Ureter (tissue), 1 donor: ENCODE data around the gene EFNA5. TPM values are rescaled to one million over a fixed set of nuclear protein-coding genes. Genes with fewer than 3 reads are reported as not detected.
"Not testable (repeated sequence)": the region's sequence is repeated elsewhere in the genome, so short reads cannot be mapped to it uniquely, and the experiment has no call there.

Source experiments
- DNase-seq: peaks from one replicate; pipeline ENCODE4 v3.0.0-alpha.2; 2020; ENCODE audit warnings: low spot score
- total RNA-seq: library from RNA; stranded (reverse); gene quantifications from one replicate; pipeline ENCODE4 v1.2.4, GENCODE V29; 2023
- donor health status: DM: yes; HTN: yes; CAD: no.

Gene EFNA5
- total RNA-seq, 1 donor from 2014 or later: 60.4 TPM

DNA sequence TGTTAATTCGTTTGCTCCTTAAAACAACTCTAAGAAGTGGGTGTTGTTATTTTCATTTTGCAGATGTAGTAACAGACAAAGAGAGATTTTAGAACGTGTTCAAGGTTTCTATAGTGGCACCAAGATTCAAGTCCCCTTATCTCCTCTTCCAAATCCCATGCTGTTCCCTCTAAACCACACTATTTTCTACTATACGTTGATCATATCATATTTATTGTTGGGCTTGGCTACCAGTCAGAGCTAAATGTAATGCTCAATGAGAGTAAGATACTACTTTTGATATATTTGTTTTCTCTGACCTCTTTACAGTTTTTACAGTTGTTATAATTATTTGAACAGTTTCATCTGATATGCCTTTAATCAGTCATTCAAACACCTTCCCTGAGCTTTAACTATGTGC is 212.9 kb downstream of the EFNA5 start:
- DNase-seq: no peak

DNA sequence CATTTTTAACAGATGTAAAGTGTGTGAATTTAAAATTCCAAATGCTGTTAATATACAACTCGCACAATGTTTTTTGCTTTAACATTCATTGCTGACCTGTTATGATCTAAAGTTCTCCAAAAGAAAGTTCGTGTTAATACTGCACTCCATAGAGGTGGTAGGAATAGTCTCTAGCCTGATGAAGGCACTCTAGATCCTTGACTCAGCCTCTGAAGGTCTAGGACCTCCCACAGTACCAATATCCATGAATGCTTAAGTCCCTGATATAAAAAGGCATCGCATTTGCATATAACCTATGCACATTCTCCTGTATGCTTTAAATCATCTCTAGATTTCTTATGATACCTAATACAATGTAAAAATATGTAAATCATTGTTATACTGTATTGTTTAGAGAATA is 213.6 kb downstream of the EFNA5 start:
- DNase-seq: no peak

DNA sequence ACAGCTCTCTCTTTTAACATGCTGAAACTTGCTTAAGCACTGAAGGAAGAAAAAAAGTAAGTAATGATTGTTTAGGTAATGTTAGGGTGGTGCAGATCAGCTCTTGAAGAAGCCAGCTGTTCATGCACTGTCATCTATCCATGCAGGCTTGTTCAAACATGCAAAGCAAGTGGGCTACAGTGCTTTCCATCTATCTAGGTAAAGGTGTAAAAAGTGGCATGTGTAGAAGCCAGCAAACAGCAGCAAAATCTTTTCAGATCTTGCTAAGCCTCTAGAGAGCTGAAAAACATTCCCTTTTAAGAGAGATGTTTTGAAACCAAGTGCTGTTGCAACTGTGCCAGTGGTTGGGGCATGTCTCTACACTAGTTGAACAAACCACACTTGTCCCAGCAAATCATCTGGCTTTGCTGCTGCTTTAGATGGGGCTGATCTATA is 214.4 kb downstream of the EFNA5 start:
- no peak for DNase-seq

DNA sequence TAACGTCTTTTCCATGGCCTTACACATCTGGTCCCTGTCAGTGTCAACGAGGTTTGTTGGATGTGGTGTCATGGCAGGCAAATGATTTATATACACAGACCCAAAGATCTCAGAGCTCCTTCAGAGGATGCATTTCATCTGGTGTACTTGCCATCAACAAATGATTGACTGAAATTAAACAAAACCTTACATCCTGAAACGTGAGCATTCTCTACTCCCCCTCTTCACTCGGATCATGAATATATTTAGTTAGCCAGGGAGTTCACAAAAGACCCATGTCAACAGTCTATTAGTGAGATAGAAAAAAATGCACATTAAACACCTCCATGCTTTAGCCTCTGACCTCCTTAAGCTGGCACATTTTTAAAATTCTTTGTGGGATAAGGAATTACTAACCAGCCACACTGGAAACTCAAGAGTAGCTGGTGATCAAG is 215.6 kb downstream of the EFNA5 start:
- DNase-seq: no peak

DNA sequence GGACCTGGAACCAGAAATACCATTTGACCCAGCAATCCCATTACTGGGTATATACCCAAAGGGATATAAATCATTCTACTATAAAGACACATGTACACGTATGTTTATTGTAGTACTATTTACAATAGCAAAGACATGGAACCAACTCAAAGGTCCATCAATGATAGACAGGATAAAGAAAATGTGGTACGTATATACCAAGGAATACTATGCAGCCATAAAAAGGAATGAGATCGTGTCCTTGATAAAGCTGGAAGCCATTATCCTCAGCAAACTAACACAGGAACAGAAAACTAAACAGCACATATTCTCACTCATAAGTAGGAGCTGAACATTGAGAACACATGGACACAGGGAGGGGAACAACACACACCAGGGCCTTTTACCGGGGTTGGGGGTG is 218.9 kb downstream of the EFNA5 start:
- DNase-seq: not testable (repeated sequence)

DNA sequence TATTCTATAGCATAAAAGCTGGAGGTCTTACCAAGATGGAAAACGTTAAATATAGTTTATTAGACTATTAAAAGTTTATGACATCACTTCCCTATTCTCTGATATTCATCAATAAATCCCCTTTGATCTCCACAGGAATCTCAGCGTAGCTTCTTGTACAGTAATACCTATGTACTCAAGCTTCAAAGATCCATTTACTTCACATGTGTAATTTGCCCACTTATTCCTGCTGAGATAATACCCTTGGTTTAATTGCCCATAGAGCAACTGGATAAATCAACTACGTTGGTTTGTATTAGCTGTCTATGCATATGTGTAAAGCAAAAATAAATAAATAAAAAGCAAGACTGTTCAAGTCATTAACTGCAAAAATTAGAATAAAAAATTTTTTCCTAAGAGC is 219.7 kb downstream of the EFNA5 start:
- no peak for DNase-seq

DNA sequence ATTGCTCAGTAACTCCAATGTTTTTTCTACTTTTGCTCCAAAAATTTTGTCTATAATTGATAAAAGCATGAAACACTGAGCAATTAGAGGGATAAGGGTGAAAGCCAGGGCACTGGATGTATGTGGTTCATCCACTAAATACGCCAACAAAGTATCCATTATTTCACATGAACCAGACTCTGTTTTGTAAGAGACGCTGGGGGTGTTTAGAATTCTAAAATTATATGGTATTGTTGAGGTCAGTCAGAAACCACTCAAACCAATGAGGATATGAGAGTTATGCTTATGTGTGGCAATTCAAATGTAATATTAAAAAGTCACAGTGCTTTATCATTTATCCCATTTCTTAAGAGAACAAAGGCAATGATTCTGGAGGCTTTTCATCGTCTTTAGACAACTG is 220.2 kb downstream of the EFNA5 start:
- no peak for DNase-seq

DNA sequence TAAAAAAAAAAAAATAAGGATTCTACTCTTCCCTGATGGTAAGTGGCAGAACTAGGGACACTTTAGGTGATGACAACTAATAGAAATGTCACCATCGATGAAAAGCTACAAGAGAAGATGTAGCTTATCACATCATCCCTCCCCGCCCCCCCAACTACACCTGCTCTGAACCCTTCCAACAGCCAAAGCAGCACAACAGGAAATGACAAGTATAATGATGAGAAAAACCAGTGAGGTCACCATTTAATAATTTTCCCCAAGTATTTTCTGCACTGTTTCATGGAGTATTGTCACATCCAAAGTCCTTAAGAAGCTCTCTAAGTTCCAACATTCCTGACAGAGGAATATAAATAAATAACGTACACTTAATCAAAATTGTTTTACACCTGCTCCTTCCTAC is 221.4 kb downstream of the EFNA5 start:
- no peak for DNase-seq

DNA sequence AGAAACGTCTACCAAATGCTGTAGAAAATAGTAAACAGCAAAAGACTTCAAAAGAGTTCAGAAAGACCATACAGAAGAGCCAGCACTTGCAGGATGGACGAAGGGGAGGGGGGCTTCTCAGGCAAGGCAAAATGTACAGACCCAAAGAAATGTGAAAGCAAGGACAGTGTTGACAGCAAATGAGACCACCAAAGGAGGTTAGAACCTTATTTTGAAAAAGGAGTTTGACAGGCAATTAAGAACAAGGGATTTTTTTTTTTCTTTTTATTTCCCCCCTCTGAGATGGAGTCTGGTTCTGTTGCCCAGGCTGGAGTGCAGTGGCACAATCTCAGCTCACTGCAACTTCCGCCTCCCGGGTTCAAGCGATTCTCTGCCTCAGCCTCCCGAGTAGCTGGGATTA is 223.2 kb downstream of the EFNA5 start:
- DNase-seq: no peak

DNA sequence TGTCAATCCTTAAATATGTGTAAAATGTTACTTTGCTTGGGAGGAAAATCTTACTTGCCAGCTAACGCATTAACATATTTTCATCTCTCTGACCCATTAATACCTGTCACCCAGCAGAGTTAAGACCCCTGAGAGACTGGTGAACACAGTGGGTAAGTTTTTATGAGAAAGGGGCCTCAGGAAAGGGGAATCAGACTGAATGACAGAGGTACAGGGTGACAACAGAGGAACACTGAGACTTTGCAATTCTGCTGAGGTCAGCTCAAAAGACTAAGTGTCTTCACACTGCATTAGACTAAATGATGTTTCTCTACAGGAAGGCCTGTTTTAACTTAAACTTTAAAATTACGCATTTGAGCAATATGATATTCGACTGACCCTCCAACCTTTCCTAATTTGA is 223.8 kb downstream of the EFNA5 start:
- DNase-seq: no peak

DNA sequence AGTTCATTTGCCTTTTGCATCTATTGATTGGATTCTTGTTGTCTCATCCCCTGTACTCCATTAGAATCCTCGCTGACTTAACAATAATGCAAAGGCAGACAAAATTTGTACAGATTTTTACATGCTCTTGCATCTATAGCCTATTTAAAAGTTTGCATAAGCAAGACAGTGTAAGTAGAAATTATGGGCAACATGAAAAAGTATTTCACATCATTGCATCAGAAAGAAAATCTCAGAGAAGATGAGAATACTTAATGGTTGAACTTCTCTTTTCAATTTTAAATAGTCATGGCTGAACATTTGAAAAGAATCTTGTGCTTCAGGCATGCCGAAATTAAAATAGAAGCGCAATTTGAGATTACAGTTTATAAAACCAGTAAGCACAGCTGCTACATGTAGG is 226.4 kb downstream of the EFNA5 start:
- DNase-seq: no peak

DNA sequence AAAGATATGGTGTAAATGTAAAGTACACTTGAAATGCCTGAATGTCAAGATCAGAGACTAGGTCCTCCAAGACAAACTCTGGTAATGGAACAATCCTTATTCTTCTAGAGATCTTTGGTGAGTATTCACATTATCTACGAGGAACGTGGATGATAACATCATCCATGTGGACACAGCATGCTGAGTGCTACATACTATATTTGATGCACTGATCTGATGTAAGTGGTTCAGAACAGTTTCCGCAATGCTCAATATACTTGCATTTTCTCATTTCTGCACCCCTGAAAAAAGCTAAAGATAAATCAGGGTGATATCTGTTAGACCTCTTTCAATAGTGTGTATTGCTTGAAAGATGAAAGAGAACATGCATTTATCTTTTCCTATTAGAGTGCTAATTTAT is 226.8 kb downstream of the EFNA5 start:
- no peak for DNase-seq

DNA sequence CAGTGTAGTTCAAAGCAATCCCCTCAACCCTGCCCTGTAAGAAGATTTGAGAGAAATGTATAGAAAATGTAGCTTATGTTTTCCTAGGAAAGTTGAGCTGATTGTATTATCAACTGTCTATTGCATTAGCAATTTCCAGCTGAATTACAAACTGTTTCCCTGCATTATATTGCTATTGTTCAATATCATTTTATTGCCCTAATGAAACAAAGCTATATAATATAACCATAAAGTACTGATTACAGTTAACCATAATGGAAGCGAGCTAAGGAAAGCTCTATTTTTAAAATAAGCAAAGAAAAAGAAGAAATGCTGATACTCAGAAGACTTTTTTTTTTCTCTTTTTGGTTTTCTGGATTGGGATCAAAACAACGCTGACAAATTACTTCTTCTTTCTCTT is 228.3 kb downstream of the EFNA5 start:
- no peak for DNase-seq

DNA sequence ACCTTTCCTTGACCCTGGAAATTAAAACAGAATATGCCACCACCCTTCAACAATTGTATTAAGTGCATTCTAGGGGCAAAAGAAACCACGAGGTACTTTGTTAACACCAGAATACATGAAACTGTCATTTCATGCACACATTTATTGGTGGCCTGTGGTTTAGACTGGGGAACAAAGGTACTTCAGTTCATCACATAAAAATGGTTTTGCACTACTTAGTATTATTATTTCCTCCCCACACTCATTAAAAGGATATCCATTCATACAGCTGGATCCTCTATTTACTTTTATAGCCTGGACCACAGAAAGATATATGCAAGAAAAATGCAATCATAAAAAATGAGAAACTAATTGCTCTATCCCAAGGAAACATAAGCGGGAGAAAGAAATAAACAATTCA is 230.9 kb downstream of the EFNA5 start:
- DNase-seq: no peak

DNA sequence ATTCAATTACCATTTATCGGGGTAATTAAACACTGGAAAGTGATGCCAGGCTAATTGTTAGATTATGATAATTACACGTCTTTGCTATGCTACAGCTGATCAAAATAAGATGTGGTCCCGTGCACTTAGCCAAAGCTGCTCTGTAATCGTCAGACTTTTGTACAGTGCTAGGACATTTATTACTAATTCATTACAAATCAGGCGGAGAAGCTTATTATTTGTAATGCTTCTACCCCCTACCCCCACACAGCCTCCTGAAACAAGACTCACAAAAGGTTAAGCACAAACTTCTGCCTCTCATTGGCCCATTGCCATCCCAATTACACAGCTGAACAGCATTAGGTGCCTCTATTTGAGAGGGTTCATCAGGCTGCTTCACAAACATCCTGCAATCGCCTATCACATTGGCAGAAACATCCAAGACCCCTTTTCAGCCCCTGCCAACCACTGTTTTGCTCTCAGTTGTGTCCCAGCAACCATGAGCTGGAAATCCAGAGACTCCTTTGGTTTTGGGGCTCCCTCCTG is 232.7 kb downstream of the EFNA5 start:
- DNase-seq: no peak

DNA sequence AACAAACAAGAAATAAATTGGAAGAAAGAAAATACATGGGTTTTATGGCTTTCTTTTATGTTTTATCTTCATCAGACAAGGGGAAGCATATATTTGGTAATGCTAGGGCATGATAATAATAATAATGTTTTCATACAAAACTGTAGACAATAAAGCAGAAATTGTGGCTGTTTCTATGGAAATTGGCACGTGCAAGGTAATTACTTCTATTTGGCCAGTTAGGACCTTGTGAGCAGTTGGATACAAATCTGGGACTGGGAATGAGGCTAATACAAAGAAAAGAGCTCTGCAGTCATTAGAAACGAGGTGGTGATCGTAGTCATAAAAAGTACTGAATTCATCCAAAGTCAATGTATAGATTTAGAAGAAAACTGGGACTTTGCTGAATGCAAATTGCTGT is 233.6 kb downstream of the EFNA5 start:
- no peak for DNase-seq

DNA sequence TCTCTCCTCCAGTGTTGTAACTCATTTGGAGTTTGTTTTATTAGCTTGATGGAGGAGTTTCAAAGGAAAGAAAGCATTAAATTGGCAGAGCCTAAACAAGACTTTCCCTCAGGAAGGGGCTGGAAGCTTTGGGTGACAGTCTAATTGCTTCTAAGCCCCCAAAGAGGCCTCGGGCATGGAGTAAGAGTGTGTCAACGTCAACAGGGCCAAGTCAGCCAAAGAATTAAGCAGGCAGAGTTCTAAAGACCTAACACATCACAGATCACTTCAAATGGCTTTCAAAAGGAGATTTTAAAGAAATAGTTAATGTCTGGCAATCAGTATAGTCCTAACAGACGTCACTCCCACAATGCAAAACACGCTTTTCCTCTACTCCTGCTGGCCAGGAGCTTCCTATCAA is 234.5 kb downstream of the EFNA5 start:
- DNase-seq: no peak

DNA sequence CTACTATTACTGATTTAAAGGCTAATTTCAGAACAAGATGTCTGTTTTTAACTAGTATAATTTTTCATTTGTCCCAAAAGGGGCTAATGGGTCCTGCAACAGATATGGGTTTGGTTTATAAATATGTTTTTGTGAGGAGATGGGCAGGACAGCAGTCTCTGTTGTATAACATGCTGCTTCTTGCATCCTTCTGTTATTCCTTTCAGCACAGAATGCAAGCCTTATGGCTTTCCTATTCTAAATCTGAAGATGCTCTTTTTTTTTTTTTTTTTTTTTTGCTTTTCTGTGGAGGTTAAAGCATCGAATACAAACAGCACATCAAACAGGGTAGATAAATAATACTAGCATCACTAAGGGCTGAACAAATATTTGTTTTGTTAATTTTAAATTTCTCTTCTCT is 235.7 kb downstream of the EFNA5 start:
- no peak for DNase-seq

DNA sequence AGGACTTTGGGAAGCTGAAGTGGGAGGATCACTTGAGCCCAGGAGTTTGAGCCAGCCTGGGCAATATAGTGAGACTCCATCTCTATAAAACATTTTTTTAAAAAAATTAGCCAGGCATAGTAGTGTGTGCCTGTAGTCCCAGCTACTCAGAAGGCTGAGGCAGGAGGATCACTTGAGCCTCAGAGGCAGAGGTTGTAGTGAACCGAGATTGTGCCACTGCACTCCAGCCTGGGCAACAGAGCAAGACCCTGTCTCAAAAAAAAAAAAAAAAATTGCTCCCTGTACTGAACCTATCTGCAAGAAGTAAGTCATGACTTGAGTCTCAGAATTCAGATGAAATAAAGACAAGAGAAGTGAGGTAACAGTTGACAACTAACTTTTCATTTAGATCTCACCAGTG is 237.1 kb downstream of the EFNA5 start:
- not testable (repeated sequence) for DNase-seq

DNA sequence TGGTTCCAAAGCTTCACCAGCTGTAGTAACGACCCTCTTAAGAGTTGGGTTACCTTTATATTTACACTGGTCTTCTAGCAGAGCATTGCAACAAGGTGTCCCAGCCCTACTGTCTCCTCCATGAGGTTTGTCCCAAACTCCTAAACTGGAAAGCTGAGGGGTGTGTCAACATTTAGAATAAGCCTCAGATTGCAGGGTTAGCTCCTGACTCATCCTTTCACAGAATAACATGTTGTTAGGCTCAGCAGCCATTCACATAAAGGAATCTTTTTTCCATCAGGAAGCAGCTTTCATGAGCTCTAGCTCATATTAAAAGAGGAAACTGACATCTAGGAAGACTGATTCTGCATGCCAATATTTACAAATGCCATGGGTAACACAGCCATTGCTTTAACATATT is 238.7 kb downstream of the EFNA5 start:
- DNase-seq: no peak

DNA sequence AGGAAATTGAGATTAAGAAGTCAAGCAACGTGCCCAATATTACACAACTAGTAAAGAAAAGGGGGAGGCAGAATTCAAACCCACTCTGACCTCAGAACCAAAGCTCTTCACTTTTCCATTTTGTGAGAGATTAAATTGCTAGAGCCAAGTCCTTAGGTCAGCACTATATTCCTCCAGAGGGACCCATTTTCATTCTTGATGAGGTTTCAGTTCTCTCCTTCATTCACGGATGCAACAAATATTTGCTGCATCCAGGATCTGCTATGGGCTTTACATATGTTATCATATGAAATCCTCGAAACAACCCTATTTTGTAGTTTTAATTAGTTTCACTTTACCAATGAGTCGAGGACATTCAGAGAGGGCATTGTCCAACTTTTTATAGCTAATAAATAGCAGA is 239.2 kb downstream of the EFNA5 start:
- no peak for DNase-seq

DNA sequence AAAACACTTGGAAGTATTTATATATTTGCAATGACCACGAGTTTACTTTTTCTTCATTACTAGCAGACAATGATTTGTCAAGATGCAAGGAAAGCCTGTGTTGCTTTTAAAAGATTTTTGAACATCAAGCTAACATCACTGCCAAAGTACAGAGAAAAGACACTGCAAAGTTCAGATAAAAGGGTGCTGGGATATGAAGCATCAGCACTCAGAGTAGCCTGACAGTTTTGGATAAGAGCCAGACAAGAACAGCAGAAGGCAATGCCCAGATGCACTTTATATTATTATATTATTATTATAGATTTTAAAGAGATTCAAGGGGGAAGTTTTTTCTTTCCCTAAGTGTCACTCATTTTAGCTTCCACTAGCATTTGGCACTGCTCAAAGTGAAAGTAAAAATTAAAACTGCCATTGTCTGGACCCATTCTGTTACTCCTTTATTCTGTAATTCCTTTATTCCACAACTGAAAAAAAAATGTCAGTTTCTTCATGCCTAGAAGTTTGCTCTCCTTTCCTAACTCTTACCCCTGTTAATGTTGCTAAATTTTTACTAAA is 240.6 kb downstream of the EFNA5 start:
- no peak for DNase-seq

DNA sequence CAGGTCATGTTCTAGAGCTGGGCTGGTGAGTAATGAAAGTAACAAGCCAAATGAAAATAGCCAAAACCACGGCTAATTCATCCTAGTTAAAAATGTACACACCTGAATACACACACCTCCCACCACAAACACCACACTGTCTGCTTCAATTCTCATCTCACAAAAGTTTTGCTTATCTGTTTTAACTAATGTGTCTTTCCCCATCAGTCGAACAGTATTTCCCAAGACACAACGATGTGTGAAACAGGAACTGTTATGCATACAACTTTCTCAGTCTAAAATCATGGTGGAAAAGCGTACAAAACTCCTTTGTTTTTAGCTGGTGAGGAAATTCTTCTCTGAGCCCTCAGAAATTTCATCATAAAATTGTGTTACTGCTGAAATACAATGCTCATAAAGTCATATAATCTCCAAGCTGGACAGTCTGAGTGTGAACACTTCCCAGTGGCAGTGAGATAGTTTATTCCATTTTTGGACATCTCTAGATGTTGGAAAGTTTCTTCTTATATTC is 242.4 kb downstream of the EFNA5 start:
- DNase-seq: no peak

DNA sequence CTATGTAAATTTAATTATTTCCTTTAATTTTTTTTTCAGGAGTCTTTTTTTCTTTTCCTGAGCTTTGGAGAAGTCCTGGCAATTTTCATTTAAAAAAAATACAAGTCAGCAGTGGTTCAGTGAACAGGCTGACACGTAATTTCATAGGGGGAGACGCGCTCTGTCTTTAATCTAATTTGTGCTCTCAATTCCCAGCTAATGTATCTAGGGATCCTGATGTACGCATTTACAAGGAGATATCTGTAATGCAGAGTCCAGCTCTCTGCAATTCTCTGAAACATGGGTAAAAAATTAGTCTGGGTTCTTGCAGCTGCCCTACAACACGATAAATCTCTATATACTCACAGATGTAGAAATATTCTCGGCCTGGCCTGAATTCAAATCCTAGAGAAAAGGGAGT is 243.9 kb downstream of the EFNA5 start:
- no peak for DNase-seq
